ENCODE results near the gene FKBP5. TPM values are rescaled to one million over a fixed set of nuclear protein-coding genes. Genes with fewer than 3 reads are reported as not detected.
"Not testable (repeated sequence)": the region's sequence is repeated elsewhere in the genome, so short reads cannot be mapped to it uniquely, and the experiment has no call there.

The FKBP5 gene
- polyA plus RNA-seq, 1 donor from 2014 or later, result 1.2 TPM

GRCh38 chr6:35541836-35542235 lies 146.9 kb downstream of the FKBP5 start:
- Histone ChIP-seq H3K27ac (ENCODE audit: low read length) (no peak overlapping the region), H4K20me1 (ENCODE audit: insufficient read depth) (no peaks in the 10 kb centered on the region), H3K9me3 (ENCODE audit: low read length) (no peaks in the 10 kb centered on the region), H3K27me3 (ENCODE audit: insufficient read depth, low read depth, low read length) (no peaks in the 10 kb centered on the region), H2AFZ (ENCODE audit: low read depth, low read length) (no peak overlapping the region), H3K9me2 (ENCODE audit: insufficient read depth, low read length) (no peaks in the 10 kb centered on the region), H3K4me2 (ENCODE audit: low read length) (no peak overlapping the region), H3K36me3 (ENCODE audit: insufficient read depth, low read length) (no peaks in the 10 kb centered on the region), H3F3A (ENCODE audit: insufficient read depth, low read length, poor library complexity, severe bottlenecking) (no peaks in the 10 kb centered on the region), H3K79me2 (replicated peaks; ENCODE audit: insufficient read depth, low read length) (no peaks in the 10 kb centered on the region), H3K9ac (ENCODE audit: low read length) (no peak overlapping the region), H3K4me3 (ENCODE audit: low read length) (no peak overlapping the region)
- TF ChIP-seq CTCF (IDR thresholded peaks at IDR 0.05; ENCODE audit: poor library complexity, severe bottlenecking) (no peak), EP300 (conservative IDR thresholded peaks at IDR 0.05; ENCODE audit: poor library complexity, severe bottlenecking) (no peak), POLR2AphosphoS5 (IDR thresholded peaks at IDR 0.05) (no peak), MXI1 (conservative IDR thresholded peaks at IDR 0.05; ENCODE audit: poor library complexity, severe bottlenecking) (no peak), EZH2 (IDR thresholded peaks at IDR 0.05; ENCODE audit: borderline replicate concordance, insufficient read depth, low read length, poor library complexity, severe bottlenecking) (no peak), REST (IDR thresholded peaks at IDR 0.05; ENCODE audit: borderline replicate concordance) (no peak), SMC3 (conservative IDR thresholded peaks at IDR 0.05; ENCODE audit: poor library complexity) (no peak), TAF1 (IDR thresholded peaks at IDR 0.05; ENCODE audit: low read depth) (no peak)

GRCh38 chr6:35539223-35539622 lies 149.5 kb downstream of the FKBP5 start:
- no peaks in the 10 kb centered on the region for H4K20me1 ChIP-seq (ENCODE audit: insufficient read depth)
- no peak overlapping the region for H3K27ac ChIP-seq (ENCODE audit: low read length)
- H2AFZ ChIP-seq (ENCODE audit: low read depth, low read length), result no peak overlapping the region
- H3K27me3 ChIP-seq (ENCODE audit: insufficient read depth, low read depth, low read length), result no peaks in the 10 kb centered on the region
- no peak overlapping the region for H3K9ac ChIP-seq (ENCODE audit: low read length)
- H3F3A ChIP-seq (ENCODE audit: insufficient read depth, low read length, poor library complexity, severe bottlenecking), result no peaks in the 10 kb centered on the region
- H3K4me2 ChIP-seq (ENCODE audit: low read length), result no peak overlapping the region
- no peaks in the 10 kb centered on the region for H3K36me3 ChIP-seq (ENCODE audit: insufficient read depth, low read length)
- H3K4me3 ChIP-seq (ENCODE audit: low read length), result no peak overlapping the region
- no peaks in the 10 kb centered on the region for H3K9me3 ChIP-seq (ENCODE audit: low read length)
- H3K79me2 ChIP-seq (replicated peaks; ENCODE audit: insufficient read depth, low read length), result no peaks in the 10 kb centered on the region
- H3K9me2 ChIP-seq (ENCODE audit: insufficient read depth, low read length), result no peaks in the 10 kb centered on the region
- TF ChIP-seq MXI1 (conservative IDR thresholded peaks at IDR 0.05; ENCODE audit: poor library complexity, severe bottlenecking), result no peak

GRCh38 chr6:35535847-35536246 lies 152.9 kb downstream of the FKBP5 start:
- H2AFZ ChIP-seq (ENCODE audit: low read depth, low read length); H3K27me3 ChIP-seq (ENCODE audit: insufficient read depth, low read depth, low read length): not testable (repeated sequence)

More at GRCh38 chr6:35535847-35536246, 152.9 kb downstream of the FKBP5 start:
- not testable (repeated sequence) for H3F3A ChIP-seq (ENCODE audit: insufficient read depth, low read length, poor library complexity, severe bottlenecking); H3K36me3 ChIP-seq (ENCODE audit: insufficient read depth, low read length); H3K9me2 ChIP-seq (ENCODE audit: insufficient read depth, low read length); H3K27ac ChIP-seq (ENCODE audit: low read length); H3K4me2 ChIP-seq (ENCODE audit: low read length); H3K9ac ChIP-seq (ENCODE audit: low read length); H3K4me3 ChIP-seq (ENCODE audit: low read length); H4K20me1 ChIP-seq (ENCODE audit: insufficient read depth); H3K79me2 ChIP-seq (replicated peaks; ENCODE audit: insufficient read depth, low read length); H3K9me3 ChIP-seq (ENCODE audit: low read length)

Measured in neural cell (in vitro differentiated cells).